HEK293 (cell line): ENCODE measurements around the gene LRRTM2.
A peak's percentile ranks its signal among the peaks of the same experiment; 100 is the strongest.

Source experiments
- CTCF ChIA-PET: fragments of 350-600 bp; formaldehyde crosslinking; extraction: SDS; loops from one replicate; lab custom pipeline; 2021; ENCODE audit warnings: antibody characterized with exemption; lab: Yijun Ruan, JAX
- POLR2A ChIA-PET: fragments of 300-600 bp; formaldehyde crosslinking; extraction: SDS; loops from one replicate; lab custom pipeline; 2020; ENCODE audit warnings: antibody characterized with exemption, inconsistent platforms; lab: Yijun Ruan, JAX
- H3K27ac ChIP-seq: fragments of 200-500 bp; sonication (Bioruptor generic); 2 replicates; pipeline ENCODE4 v1.5.1; 2014; ENCODE audit warnings: low read depth, low read length, control low read depth, inconsistent platforms; ENCODE audit errors: extremely low read depth
- H3K36me3 ChIP-seq, 2 experiments: fragments of 200-500 bp in 1 of 2; sonication (Bioruptor generic) in 1 of 2; 1 replicate in 1 of 2; 2 replicates in 1 of 2; pipeline ENCODE4 v1.5.1; 2014 to 2017; ENCODE audit warnings: inconsistent platforms in 2 of 2, low read length in 2 of 2; ENCODE audit not compliant: control insufficient read depth in 2 of 2, insufficient read depth in 1 of 2
- H3K4me1 ChIP-seq: fragments of 200-500 bp; sonication (Bioruptor generic); 2 replicates; pipeline ENCODE4 v1.5.1; 2014; ENCODE audit warnings: mild to moderate bottlenecking, low read length, inconsistent platforms; ENCODE audit not compliant: control insufficient read depth, insufficient read depth
- H3K4me3 ChIP-seq: 2 replicates; pipeline ENCODE4 v1.5.1; 2011; ENCODE audit warnings: low read depth, mild to moderate bottlenecking, control low read depth, low read length, moderate library complexity
- H3K9me3 ChIP-seq: fragments of 200-500 bp; sonication (Bioruptor generic); 2 replicates; pipeline ENCODE4 v1.5.1; 2014; ENCODE audit warnings: low read depth, low read length, inconsistent platforms; ENCODE audit not compliant: control insufficient read depth, insufficient read depth
- BCL11B ChIP-seq: fragments of 450-650 bp; formaldehyde crosslinking; IDR thresholded peaks from 2 replicates; pipeline ENCODE4 v1.5.1; 2016; ENCODE audit warnings: low read depth, missing biosample characterization, missing genetic modification characterization
- GFI1B ChIP-seq: fragments of 450-650 bp; formaldehyde crosslinking; IDR thresholded peaks from 2 replicates; pipeline ENCODE4 v1.5.1; 2016; ENCODE audit warnings: missing biosample characterization, missing genetic modification characterization
- HOXD13 ChIP-seq: sonication (generic); formaldehyde crosslinking; IDR thresholded peaks from 2 replicates; pipeline ENCODE4 v1.8.0; 2022; ENCODE audit warnings: missing genetic modification reagents, borderline replicate concordance
- OSR2 ChIP-seq: fragments of 450-650 bp; formaldehyde crosslinking; IDR thresholded peaks from 2 replicates; pipeline ENCODE4 v1.5.1; 2016; ENCODE audit warnings: missing biosample characterization, missing genetic modification characterization
- SALL2 ChIP-seq: fragments of 450-650 bp; formaldehyde crosslinking; IDR thresholded peaks from 2 replicates; pipeline ENCODE4 v1.5.0; 2017; ENCODE audit warnings: missing biosample characterization, mild to moderate bottlenecking, missing genetic modification characterization, borderline replicate concordance
- SCRT2 ChIP-seq: fragments of 450-650 bp; formaldehyde crosslinking; IDR thresholded peaks from 2 replicates; pipeline ENCODE4 v1.5.1; 2016; ENCODE audit warnings: missing biosample characterization, missing genetic modification characterization
- SP2 ChIP-seq: fragments of 450-650 bp; formaldehyde crosslinking; IDR thresholded peaks from 2 replicates; pipeline ENCODE4 v1.5.1; 2016; ENCODE audit warnings: missing biosample characterization, missing genetic modification characterization
- TCF7L2 ChIP-seq: IDR thresholded peaks from 2 replicates; pipeline ENCODE4 v1.6.1; 2011; ENCODE audit warnings: low read depth, mild to moderate bottlenecking, inconsistent platforms, low read length, moderate library complexity, borderline replicate concordance
- TRIM28 ChIP-seq: IDR thresholded peaks from 2 replicates; pipeline ENCODE4 v1.6.1; 2011; ENCODE audit warnings: low read length, control low read depth, borderline replicate concordance
- YY1 ChIP-seq: fragments of 450-650 bp; formaldehyde crosslinking; IDR thresholded peaks from 2 replicates; pipeline ENCODE4 v1.5.1; 2018; ENCODE audit warnings: missing biosample characterization, missing genetic modification characterization
- ZFP69B ChIP-seq: fragments of 450-650 bp; formaldehyde crosslinking; IDR thresholded peaks from 2 replicates; pipeline ENCODE4 v1.5.1; 2016; ENCODE audit warnings: missing biosample characterization, missing genetic modification characterization
- ZNF174 ChIP-seq: fragments of 450-650 bp; formaldehyde crosslinking; IDR thresholded peaks from 2 replicates; pipeline ENCODE4 v1.5.0; 2017; ENCODE audit warnings: missing biosample characterization, mild to moderate bottlenecking, missing genetic modification characterization
- ZNF2 ChIP-seq: fragments of 450-650 bp; formaldehyde crosslinking; IDR thresholded peaks from 2 replicates; pipeline ENCODE4 v1.5.1; 2016; ENCODE audit warnings: missing biosample characterization, missing genetic modification characterization
- ZNF211 ChIP-seq: fragments of 450-650 bp; formaldehyde crosslinking; IDR thresholded peaks from 2 replicates; pipeline ENCODE4 v1.5.1; 2016; ENCODE audit warnings: low read depth, missing biosample characterization, missing genetic modification characterization
- ZNF23 ChIP-seq: fragments of 450-650 bp; formaldehyde crosslinking; IDR thresholded peaks from 2 replicates; pipeline ENCODE4 v1.5.1; 2016; ENCODE audit warnings: missing biosample characterization, missing genetic modification characterization, borderline replicate concordance
- ZNF239 ChIP-seq: fragments of 450-650 bp; formaldehyde crosslinking; IDR thresholded peaks from 2 replicates; pipeline ENCODE4 v1.5.1; 2016; ENCODE audit warnings: missing biosample characterization, missing genetic modification characterization
- ZNF561 ChIP-seq: fragments of 450-650 bp; IDR thresholded peaks from 2 replicates; pipeline ENCODE4 v1.5.1; 2018; ENCODE audit warnings: missing biosample characterization, missing genetic modification characterization, borderline replicate concordance
- ZNF571 ChIP-seq: fragments of 450-650 bp; formaldehyde crosslinking; IDR thresholded peaks from 2 replicates; pipeline ENCODE4 v1.5.0; 2017; ENCODE audit warnings: missing biosample characterization, missing genetic modification characterization
- ZNF660 ChIP-seq: fragments of 450-650 bp; IDR thresholded peaks from 2 replicates; pipeline ENCODE4 v1.5.1; 2018; ENCODE audit warnings: missing biosample characterization, mild to moderate bottlenecking, missing genetic modification characterization
- TF ChIP-seq, protein P1 (sequence below): fragments of 450-650 bp; formaldehyde crosslinking; IDR thresholded peaks from 2 replicates; pipeline ENCODE4 v1.5.1; 2017; ENCODE audit warnings: missing biosample characterization, missing genetic modification characterization
- TF ChIP-seq, protein P2 (sequence below): fragments of 450-650 bp; formaldehyde crosslinking; IDR thresholded peaks from 2 replicates; pipeline ENCODE4 v1.5.1; 2017; ENCODE audit warnings: missing biosample characterization, missing genetic modification characterization
- TF ChIP-seq, protein P3 (sequence below): fragments of 450-650 bp; IDR thresholded peaks from 2 replicates; pipeline ENCODE4 v1.5.1; 2018; ENCODE audit warnings: missing biosample characterization, missing genetic modification characterization
- TF ChIP-seq, protein P4 (sequence below): fragments of 450-650 bp; formaldehyde crosslinking; optimal IDR thresholded peaks from 2 replicates; pipeline ENCODE3; 2016; ENCODE audit warnings: missing biosample characterization, mild to moderate bottlenecking, missing genetic modification characterization

Gene LRRTM2

DNA sequence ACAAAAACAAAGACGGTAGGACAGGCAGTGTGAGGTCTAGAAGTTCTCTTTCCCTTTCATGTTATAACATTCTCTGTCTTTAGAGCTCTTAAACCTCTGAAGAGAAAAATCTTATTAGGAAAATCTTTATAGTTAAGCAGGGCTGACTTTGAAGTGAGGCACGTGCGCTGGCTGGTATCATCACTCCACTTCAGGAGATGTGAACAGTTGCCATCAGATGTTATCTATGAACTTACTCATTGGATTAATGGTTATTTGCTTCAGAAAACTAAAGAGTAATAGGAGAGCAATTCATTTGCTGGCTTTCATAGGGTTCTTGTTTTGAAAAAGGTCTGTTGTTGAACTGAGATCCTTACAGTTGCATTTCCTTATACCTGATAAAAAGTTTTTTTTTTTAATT is 25.7 kb downstream of the LRRTM2 start:
- ChIA-PET CTCF (interaction anchor here (0.6 kb wide), 1 partner anchor 13 kb away, joined by 3 read pairs; no protein-coding TSS in a partner anchor), POLR2A (no interaction called here)
- Histone ChIP-seq H3K4me3 (no peak overlapping the region), H3K27ac (no peak overlapping the region), H3K9me3 (no peaks in the 10 kb centered on the region), H3K36me3 (no peaks in the 10 kb centered on the region), H3K4me1 (peaks cover 29% of the 10 kb centered on the region)
- TF ChIP-seq TCF7L2 (peak; percentile 40; the same call in 1 of the 2 replicates), SP2 (tag by site-specific recombination) (no peak)
- TF ChIP-seq, protein P1, sequence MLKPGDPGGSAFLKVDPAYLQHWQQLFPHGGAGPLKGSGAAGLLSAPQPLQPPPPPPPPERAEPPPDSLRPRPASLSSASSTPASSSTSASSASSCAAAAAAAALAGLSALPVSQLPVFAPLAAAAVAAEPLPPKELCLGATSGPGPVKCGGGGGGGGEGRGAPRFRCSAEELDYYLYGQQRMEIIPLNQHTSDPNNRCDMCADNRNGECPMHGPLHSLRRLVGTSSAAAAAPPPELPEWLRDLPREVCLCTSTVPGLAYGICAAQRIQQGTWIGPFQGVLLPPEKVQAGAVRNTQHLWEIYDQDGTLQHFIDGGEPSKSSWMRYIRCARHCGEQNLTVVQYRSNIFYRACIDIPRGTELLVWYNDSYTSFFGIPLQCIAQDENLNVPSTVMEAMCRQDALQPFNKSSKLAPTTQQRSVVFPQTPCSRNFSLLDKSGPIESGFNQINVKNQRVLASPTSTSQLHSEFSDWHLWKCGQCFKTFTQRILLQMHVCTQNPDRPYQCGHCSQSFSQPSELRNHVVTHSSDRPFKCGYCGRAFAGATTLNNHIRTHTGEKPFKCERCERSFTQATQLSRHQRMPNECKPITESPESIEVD (tag by site-specific recombination): peak; percentile 13; the same call in 1 of the 2 replicates

DNA sequence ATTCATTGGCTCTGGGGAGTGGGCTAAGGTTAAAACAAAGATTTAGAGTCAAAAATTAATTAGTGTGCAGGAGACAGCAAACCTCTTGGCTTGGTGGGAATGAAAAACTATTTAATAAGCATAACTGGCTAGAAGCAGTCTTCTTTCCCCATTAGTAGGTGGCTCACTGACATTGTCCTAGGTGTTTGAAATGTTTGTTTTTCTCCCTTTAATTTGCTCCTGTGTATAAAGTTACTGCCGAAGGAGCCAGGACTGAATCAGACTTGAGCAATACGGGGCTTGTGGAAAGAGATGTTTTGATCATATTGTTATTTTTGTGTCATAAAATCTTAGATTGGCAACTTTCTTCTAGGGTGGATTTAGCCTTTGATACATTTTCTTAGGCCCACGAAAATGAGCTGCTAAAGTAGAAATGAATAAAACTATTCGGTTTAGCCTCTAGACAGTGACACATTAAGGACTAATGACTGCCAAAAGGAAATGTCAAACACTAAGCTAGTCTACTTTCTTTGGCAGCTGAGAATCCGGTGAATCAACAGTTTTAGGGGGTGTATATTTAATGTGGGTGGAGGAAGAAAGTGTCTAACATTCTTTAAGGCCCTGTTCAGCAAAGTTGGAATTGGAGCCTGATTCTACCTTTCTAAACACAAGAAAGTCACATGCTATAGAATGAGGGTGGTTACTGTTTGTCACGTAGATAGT is 30.2 kb downstream of the LRRTM2 start:
- CTCF ChIA-PET: no interaction called here
- TF ChIP-seq, protein P1 (tag by site-specific recombination): peak; percentile 60
- peak; percentile 48; the same call in 1 of the 2 replicates for TF ChIP-seq SCRT2 (tag by site-specific recombination)
- TF ChIP-seq, protein P2, sequence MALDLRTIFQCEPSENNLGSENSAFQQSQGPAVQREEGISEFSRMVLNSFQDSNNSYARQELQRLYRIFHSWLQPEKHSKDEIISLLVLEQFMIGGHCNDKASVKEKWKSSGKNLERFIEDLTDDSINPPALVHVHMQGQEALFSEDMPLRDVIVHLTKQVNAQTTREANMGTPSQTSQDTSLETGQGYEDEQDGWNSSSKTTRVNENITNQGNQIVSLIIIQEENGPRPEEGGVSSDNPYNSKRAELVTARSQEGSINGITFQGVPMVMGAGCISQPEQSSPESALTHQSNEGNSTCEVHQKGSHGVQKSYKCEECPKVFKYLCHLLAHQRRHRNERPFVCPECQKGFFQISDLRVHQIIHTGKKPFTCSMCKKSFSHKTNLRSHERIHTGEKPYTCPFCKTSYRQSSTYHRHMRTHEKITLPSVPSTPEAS: no peak
- TF ChIP-seq ZNF174: no peak
- TF ChIP-seq TRIM28: 0 out of 2 replicates have a peak, but pooled peaks have one; percentile 12
- no peak for TF ChIP-seq SALL2 (tag by site-specific recombination)
- TF ChIP-seq OSR2 (tag by site-specific recombination): peak; percentile 41; the same call in 1 of the 2 replicates
- peak; percentile 96 for TF ChIP-seq ZNF660 (tag by site-specific recombination)
- Histone ChIP-seq H3K4me3 (no peak overlapping the region), H3K27ac (peak overlapping the region; percentile 5; the same call in 1 of the 2 replicates), H3K4me1 (peaks cover 22% of the 10 kb centered on the region), H3K36me3 (no peaks in the 10 kb centered on the region), H3K9me3 (no peaks in the 10 kb centered on the region)
- POLR2A ChIA-PET: no interaction called here

DNA sequence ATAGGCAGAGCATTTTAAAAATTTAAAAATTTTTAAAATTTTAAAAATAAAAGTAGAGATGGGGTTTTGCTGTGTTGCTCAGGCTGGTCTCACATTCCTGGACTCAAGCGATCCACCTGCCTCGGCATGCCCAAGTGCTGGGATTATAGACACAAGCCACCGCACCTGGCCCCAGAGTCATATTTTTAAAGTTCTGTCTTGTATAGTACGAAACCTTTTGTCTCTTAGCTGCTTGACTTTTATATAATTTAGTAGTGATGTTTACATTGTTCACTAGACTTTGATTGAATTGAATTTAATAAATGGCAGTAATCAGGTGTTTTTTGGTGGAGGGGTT is 31.0 kb downstream of the LRRTM2 start:
- POLR2A ChIA-PET: no interaction called here
- H3K36me3 ChIP-seq: no peaks in the 10 kb centered on the region
- TF ChIP-seq, protein P3, sequence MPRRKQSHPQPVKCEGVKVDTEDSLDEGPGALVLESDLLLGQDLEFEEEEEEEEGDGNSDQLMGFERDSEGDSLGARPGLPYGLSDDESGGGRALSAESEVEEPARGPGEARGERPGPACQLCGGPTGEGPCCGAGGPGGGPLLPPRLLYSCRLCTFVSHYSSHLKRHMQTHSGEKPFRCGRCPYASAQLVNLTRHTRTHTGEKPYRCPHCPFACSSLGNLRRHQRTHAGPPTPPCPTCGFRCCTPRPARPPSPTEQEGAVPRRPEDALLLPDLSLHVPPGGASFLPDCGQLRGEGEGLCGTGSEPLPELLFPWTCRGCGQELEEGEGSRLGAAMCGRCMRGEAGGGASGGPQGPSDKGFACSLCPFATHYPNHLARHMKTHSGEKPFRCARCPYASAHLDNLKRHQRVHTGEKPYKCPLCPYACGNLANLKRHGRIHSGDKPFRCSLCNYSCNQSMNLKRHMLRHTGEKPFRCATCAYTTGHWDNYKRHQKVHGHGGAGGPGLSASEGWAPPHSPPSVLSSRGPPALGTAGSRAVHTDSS (tag by site-specific recombination): no peak
- TF ChIP-seq ZNF2 (no peak), GFI1B (tag by site-specific recombination) (no peak), YY1 (tag by site-specific recombination) (no peak), ZFP69B (no peak), ZNF571 (no peak), BCL11B (tag by site-specific recombination) (no peak), ZNF23 (tag by site-specific recombination) (no peak), HOXD13 (CRISPR knock-in tag) (no peak), ZNF211 (tag by site-specific recombination) (no peak), ZNF561 (tag by site-specific recombination) (no peak), ZNF239 (tag by site-specific recombination) (no peak)
- TF ChIP-seq, protein P4, sequence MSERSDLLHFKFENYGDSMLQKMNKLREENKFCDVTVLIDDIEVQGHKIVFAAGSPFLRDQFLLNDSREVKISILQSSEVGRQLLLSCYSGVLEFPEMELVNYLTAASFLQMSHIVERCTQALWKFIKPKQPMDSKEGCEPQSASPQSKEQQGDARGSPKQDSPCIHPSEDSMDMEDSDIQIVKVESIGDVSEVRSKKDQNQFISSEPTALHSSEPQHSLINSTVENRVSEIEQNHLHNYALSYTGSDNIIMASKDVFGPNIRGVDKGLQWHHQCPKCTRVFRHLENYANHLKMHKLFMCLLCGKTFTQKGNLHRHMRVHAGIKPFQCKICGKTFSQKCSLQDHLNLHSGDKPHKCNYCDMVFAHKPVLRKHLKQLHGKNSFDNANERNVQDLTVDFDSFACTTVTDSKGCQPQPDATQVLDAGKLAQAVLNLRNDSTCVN (tag by site-specific recombination): no peak
- TF ChIP-seq, all 188 proteins: peak for 0
- CTCF ChIA-PET: no interaction called here
- Histone ChIP-seq H3K4me1 (peaks cover 18% of the 10 kb centered on the region), H3K27ac (no peak overlapping the region), H3K9me3 (no peaks in the 10 kb centered on the region), H3K4me3 (no peak overlapping the region)
